Endodermal cell (in vitro differentiated cells): Measurements from ENCODE around the gene MED8. TPM values are rescaled to one million over a fixed set of nuclear protein-coding genes. Genes with fewer than 3 reads are reported as not detected.

Source experiments
- DNase-seq: peaks from one replicate; pipeline ENCODE4 v3.0.0-alpha.2; 2017
- H3K27ac ChIP-seq: 2 replicates; pipeline ENCODE4 v1.5.1; 2013; ENCODE audit warnings: mild to moderate bottlenecking, low read depth, low read length, moderate library complexity
- H3K27me3 ChIP-seq: 2 replicates; pipeline ENCODE4 v1.6.1; 2013; ENCODE audit warnings: mild to moderate bottlenecking, low read length, moderate library complexity; ENCODE audit not compliant: insufficient read depth, control insufficient read depth, poor library complexity, severe bottlenecking
- H3K36me3 ChIP-seq: 2 replicates; pipeline ENCODE4 v1.7.0; 2013; ENCODE audit warnings: mild to moderate bottlenecking, low read length, moderate library complexity; ENCODE audit not compliant: control insufficient read depth, insufficient read depth
- H3K4me1 ChIP-seq: one replicate; pipeline ENCODE4 v1.7.0; 2013; ENCODE audit warnings: low read length; ENCODE audit not compliant: control insufficient read depth, insufficient read depth
- H3K4me3 ChIP-seq: 2 replicates; pipeline ENCODE4 v1.5.1; 2013; ENCODE audit warnings: mild to moderate bottlenecking, low read length, moderate library complexity
- H3K9ac ChIP-seq: 2 replicates; pipeline ENCODE4 v1.6.1; 2013; ENCODE audit warnings: mild to moderate bottlenecking, low read length, moderate library complexity; ENCODE audit not compliant: poor library complexity, severe bottlenecking; ENCODE audit errors: extremely low read depth
- H3K9me3 ChIP-seq: 2 replicates; pipeline ENCODE4 v1.6.1; 2013; ENCODE audit warnings: mild to moderate bottlenecking, low read length, moderate library complexity; ENCODE audit not compliant: control insufficient read depth
- H3K27ac Mint-ChIP-seq: 2 replicates; pipeline ENCODE4 v1.8.0; 2020; ENCODE audit warnings: mixed read lengths
- H3K27me3 Mint-ChIP-seq: 2 replicates; pipeline ENCODE4 v1.8.0; 2021; ENCODE audit warnings: mild to moderate bottlenecking, mixed read lengths; ENCODE audit not compliant: insufficient read depth
- H3K36me3 Mint-ChIP-seq: 2 replicates; pipeline ENCODE4 v1.8.0; 2020; ENCODE audit warnings: low read depth, mixed read lengths
- H3K4me1 Mint-ChIP-seq: 2 replicates; pipeline ENCODE4 v1.8.0; 2020; ENCODE audit warnings: mixed read lengths
- H3K4me3 Mint-ChIP-seq: 2 replicates; pipeline ENCODE4 v1.8.0; 2020; ENCODE audit warnings: mild to moderate bottlenecking, moderate library complexity, mixed read lengths
- H3K9me3 Mint-ChIP-seq: 2 replicates; pipeline ENCODE4 v1.8.0; 2020; ENCODE audit warnings: mild to moderate bottlenecking, mixed read lengths
- CTCF ChIP-seq: fragments of 200-600 bp; sonication (generic); conservative IDR thresholded peaks from 2 replicates; pipeline ENCODE4 v1.5.0; 2021; ENCODE audit warnings: antibody characterized with exemption, mild to moderate bottlenecking
- WGBS, 2 experiments: methylation state at CpG; one replicate each; pipeline versions ENCODE4 v1.1.5 to v1.1.7; 2013; ENCODE audit warnings: missing lambda C conversion rate in 2 of 2, mixed read lengths in 1 of 2; ENCODE audit not compliant: insufficient coverage in 1 of 2, insufficient read length in 1 of 2; 5-methylcytosine and 5-hydroxymethylcytosine counted together
- total RNA-seq, 2 donors: library from RNA; stranded (reverse); fragmentation: NEBNext Ultra II Directional in 1 of 2; extraction: Animal tissue kit (Norgen Biotek cat#: 25700) in 1 of 2; gene quantifications; 2 replicates in 1 of 2; 3 replicates in 1 of 2; pipeline ENCODE4 v1.2.1, GENCODE V29; 2021

Gene MED8
- total RNA-seq, 2 donors from 2014 or later: 16.1 to 18.8 TPM

DNA sequence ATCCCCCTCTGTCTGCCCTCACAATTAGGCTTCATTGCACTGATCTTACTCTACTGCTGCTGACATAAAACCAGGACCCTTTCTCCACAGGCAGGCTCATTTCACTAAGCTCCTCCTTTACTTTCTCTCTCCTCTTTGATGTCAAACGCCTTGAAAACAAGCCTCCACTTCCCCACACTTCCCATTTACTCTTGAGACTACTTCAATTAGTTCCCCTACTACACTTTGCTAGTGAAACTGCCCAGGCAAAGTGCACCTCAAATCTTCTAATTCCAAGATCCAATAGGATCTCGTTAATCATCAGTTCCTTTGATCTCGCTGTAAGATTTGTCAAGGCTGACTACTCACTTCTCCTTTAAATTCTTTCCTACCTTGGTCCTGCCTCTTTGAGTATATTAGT, 36.7 kb downstream of the MED8 start:
- no peak overlapping the region for H3K9ac ChIP-seq
- DNase-seq: no peak
- no peak overlapping the region for H3K4me3 ChIP-seq
- Mint-ChIP-seq H3K9me3 (no peaks in the 10 kb centered on the region), H3K27me3 (no peaks in the 10 kb centered on the region), H3K27ac (no peak overlapping the region), H3K36me3 (peaks cover 6% of the 10 kb centered on the region), H3K4me1 (peaks cover 16% of the 10 kb centered on the region), H3K4me3 (no peak overlapping the region)
- no peaks in the 10 kb centered on the region for H3K36me3 ChIP-seq
- no peak overlapping the region for H3K27ac ChIP-seq
- peaks cover 4% of the 10 kb centered on the region for H3K27me3 ChIP-seq
- H3K9me3 ChIP-seq: no peaks in the 10 kb centered on the region
- H3K4me1 ChIP-seq: no peaks in the 10 kb centered on the region
- WGBS, 2 experiments: 69 to 83% methylated on average over 3 of the region's 3 CpGs
- no peak for TF ChIP-seq CTCF

GRCh38 chr1:43352351-43352705, 37.3 kb downstream of the MED8 start:
- DNase-seq: no peak
- WGBS, 2 experiments: 67 to 89% methylated on average over 1 to 2 of the region's 2 CpGs
- Mint-ChIP-seq H3K4me1 (peaks cover 14% of the 10 kb centered on the region), H3K27ac (no peak overlapping the region), H3K4me3 (no peak overlapping the region), H3K36me3 (peaks cover 6% of the 10 kb centered on the region), H3K27me3 (no peaks in the 10 kb centered on the region), H3K9me3 (no peaks in the 10 kb centered on the region)
- no peak overlapping the region for H3K9ac ChIP-seq
- H3K9me3 ChIP-seq: no peaks in the 10 kb centered on the region
- H3K4me3 ChIP-seq: no peak overlapping the region
- no peaks in the 10 kb centered on the region for H3K4me1 ChIP-seq
- no peak overlapping the region for H3K27ac ChIP-seq
- H3K36me3 ChIP-seq: no peaks in the 10 kb centered on the region
- H3K27me3 ChIP-seq: peaks cover 6% of the 10 kb centered on the region
- no peak for TF ChIP-seq CTCF

- H3K4me1 ChIP-seq: peaks cover 3% of the 10 kb centered on the region
- no peak overlapping the region for H3K27ac ChIP-seq
- H3K9ac ChIP-seq: no peak overlapping the region
- no peak overlapping the region for H3K4me3 ChIP-seq
- no peak for TF ChIP-seq CTCF
- Mint-ChIP-seq H3K36me3 (peaks cover 4% of the 10 kb centered on the region), H3K4me1 (peaks cover 18% of the 10 kb centered on the region), H3K27me3 (no peaks in the 10 kb centered on the region), H3K27ac (no peak overlapping the region), H3K9me3 (no peaks in the 10 kb centered on the region), H3K4me3 (no peak overlapping the region)
- peaks cover 6% of the 10 kb centered on the region for H3K27me3 ChIP-seq
- DNase-seq: no peak
- WGBS, 2 experiments: 91 to 94% methylated on average over 5 to 10 of the region's 10 CpGs
- no peaks in the 10 kb centered on the region for H3K36me3 ChIP-seq
- H3K9me3 ChIP-seq: no peaks in the 10 kb centered on the region
These were observed 37.9 kb downstream of the MED8 start for GRCh38 chr1:43351421-43352350.
